K562 (cell line): ENCODE results near the gene BCL3. TPM values are rescaled to one million over a fixed set of nuclear protein-coding genes. Genes with fewer than 3 reads are reported as not detected.
A peak's percentile ranks its signal among the peaks of the same experiment; 100 is the strongest.

Experiments
- ATAC-seq: fragments of 200-7000 bp; cut with Tn5 transposase; 3 replicates; pipeline ENCODE4 v1.9.1; 2020; ENCODE audit warnings: moderate library complexity
- BruUV-seq: library from RNA; stranded (reverse); fragments of 400-500 nt; replicated peaks from 2 replicates; lab custom pipeline; 2021; lab: Mats Ljungman, UMichigan
- CTCF ChIA-PET: fragments of 300-600 bp; formaldehyde crosslinking; extraction: SDS; loops from one replicate; lab custom pipeline; 2021; ENCODE audit warnings: low intra/inter-chr PET ratio; lab: Yijun Ruan, JAX
- POLR2A ChIA-PET: fragments of 300-600, 350-650 bp; sonication (Branson Sonifier 250); formaldehyde crosslinking; extraction: SDS; loops from one replicate; lab custom pipeline; 2021; ENCODE audit warnings: antibody characterized with exemption, inconsistent platforms; lab: Yijun Ruan, JAX
- DNase-seq, 4 experiments: peaks; one replicate each; pipeline versions ENCODE4 v3.0.0 to v3.0.0-alpha.2; 2011 to 2018; ENCODE audit warnings: low spot score in 3 of 4, mixed read lengths in 3 of 4; ENCODE audit errors: extremely low read depth in 1 of 4
- FAIRE-seq: peaks from 2 replicates; lab custom pipeline; 2011; peaks lifted over from hg19 to GRCh38; lab: Jason Lieb, UNC
- H2AFZ ChIP-seq: 2 replicates; pipeline ENCODE4 v1.6.0; 2011; ENCODE audit warnings: low read depth, low read length, control low read depth, inconsistent platforms
- H3K27ac ChIP-seq: fragments of 200-600 bp; 3 replicates; pipeline ENCODE4 v1.8.0; 2011; ENCODE audit warnings: low read depth, mild to moderate bottlenecking, control low read depth, inconsistent platforms, low read length, moderate library complexity, mixed read lengths; ENCODE audit errors: extremely low read depth
- H3K27me3 ChIP-seq, 2 experiments: fragments of 300-600 bp in 1 of 2; 2 replicates in 1 of 2; 3 replicates in 1 of 2; pipeline versions ENCODE4 v1.6.0 to v1.8.0; 2011; ENCODE audit warnings: inconsistent platforms in 2 of 2, low read length in 2 of 2, mild to moderate bottlenecking in 1 of 2, mixed read lengths in 1 of 2, moderate library complexity in 1 of 2; ENCODE audit not compliant: control insufficient read depth in 2 of 2, insufficient read depth in 2 of 2
- H3K36me3 ChIP-seq: fragments of 300-600 bp; 3 replicates; pipeline ENCODE4 v1.8.0; 2011; ENCODE audit warnings: mild to moderate bottlenecking, low read length, inconsistent platforms; ENCODE audit not compliant: control insufficient read depth, insufficient read depth
- H3K4me1 ChIP-seq, 2 experiments: fragments of 200-600 bp in 1 of 2; replicated peaks in 1 of 2; 2 replicates in 1 of 2; 3 replicates in 1 of 2; pipeline versions ENCODE4 v1.5.1 to v1.8.0; 2011; ENCODE audit warnings: inconsistent platforms in 2 of 2, low read length in 2 of 2, mild to moderate bottlenecking in 1 of 2, mixed read lengths in 1 of 2, moderate library complexity in 1 of 2; ENCODE audit not compliant: control insufficient read depth in 2 of 2, insufficient read depth in 2 of 2
- H3K4me2 ChIP-seq: 2 replicates; pipeline ENCODE4 v1.6.1; 2011; ENCODE audit warnings: low read length, control low read depth, inconsistent platforms, mixed read lengths; ENCODE audit not compliant: insufficient read depth
- H3K4me3 ChIP-seq: fragments of 200-600 bp; sonication (generic), shearing (Covaris generic); 2 replicates; pipeline ENCODE4 v1.5.1; 2016; ENCODE audit warnings: control low read depth, inconsistent platforms
- H3K79me2 ChIP-seq: fragments of 200-600 bp; 3 replicates; pipeline ENCODE4 v1.8.0; 2011; ENCODE audit warnings: low read length, inconsistent platforms; ENCODE audit not compliant: control insufficient read depth, insufficient read depth
- H3K9ac ChIP-seq, 2 experiments: 2 replicates each; pipeline versions ENCODE4 v1.6.0 to v1.6.1; 2011; ENCODE audit warnings: low read depth in 2 of 2, low read length in 2 of 2, control low read depth in 1 of 2, inconsistent platforms in 1 of 2, mild to moderate bottlenecking in 1 of 2, mixed read lengths in 1 of 2; ENCODE audit not compliant: insufficient read depth in 1 of 2
- H3K9me1 ChIP-seq: one replicate; pipeline ENCODE4 v1.6.0; 2011; ENCODE audit warnings: inconsistent platforms, mild to moderate bottlenecking, low read length, moderate library complexity; ENCODE audit not compliant: control insufficient read depth, insufficient read depth
- H3K9me3 ChIP-seq: replicated peaks from 2 replicates; pipeline ENCODE4 v1.5.1; 2011; ENCODE audit warnings: low read depth, low read length, inconsistent platforms; ENCODE audit not compliant: control insufficient read depth, insufficient read depth
- H4K20me1 ChIP-seq: replicated peaks from 2 replicates; pipeline ENCODE4 v1.6.1; 2011; ENCODE audit warnings: low read length, inconsistent platforms, mixed read lengths; ENCODE audit not compliant: control insufficient read depth, insufficient read depth
- MECOM ChIP-seq: fragments of 250-450 bp; sonication (Bioruptor Pico); IDR thresholded peaks from 2 replicates; pipeline ENCODE4 v1.8.0; 2022; ENCODE audit warnings: inconsistent platforms
- ZFP36 ChIP-seq: fragments of 150-350 bp; IDR thresholded peaks from 2 replicates; pipeline ENCODE4 v1.6.1; 2018; ENCODE audit warnings: low read length, low read depth; ENCODE audit not compliant: partially characterized antibody
- WGBS: fragments of 100-300 bp; shearing (Covaris generic); methylation state at CpG from one replicate; pipeline ENCODE4 v1.1.6; 2016; ENCODE audit warnings: low coverage, mixed read lengths; ENCODE audit not compliant: insufficient coverage; ENCODE audit errors: missing lambda C conversion rate; 5-methylcytosine and 5-hydroxymethylcytosine counted together
- in situ Hi-C: fragments of 300-500 bp; cut with MboI; formaldehyde crosslinking; loops from 4 replicates; pipeline ENCODE4 v1.15.0; 2018; ENCODE audit warnings: inconsistent platforms, mixed read lengths
- intact Hi-C: fragments of 100-400 bp; cut with micrococcal nuclease; formaldehyde crosslinking; loops from 2 replicates; pipeline ENCODE4 v1.14.2; 2022
- polyA plus RNA-seq, 8 experiments: library from polyadenylated mRNA; depleted of rRNA in 4 of 8; stranded (reverse) in 5 of 8; unstranded in 3 of 8; fragments of >200 nt; fragmentation: Nextera tagmentation in 2 of 8; fragmentation: Illumina TruSeq in 1 of 8; extraction: Ambion mirVana in 2 of 8; extraction: Trizol in 1 of 8; gene quantifications; 2 replicates each; pipeline versions ENCODE4 v1.2.1 to v1.2.3, GENCODE V29; 2011 to 2014; ENCODE audit warnings: inconsistent platforms in 1 of 8, missing spikeins in 1 of 8
- total RNA-seq, 7 experiments: library from RNA; depleted of rRNA in 6 of 7; stranded (reverse); fragments of >200 nt in 6 of 7; fragmentation: Illumina TruSeq in 2 of 7; extraction: Trizol in 2 of 7; gene quantifications; 2 replicates each; pipeline versions ENCODE4 v1.2.1 to v1.2.3, GENCODE V29; 2011 to 2021; ENCODE audit warnings: low replicate concordance in 1 of 7
- TF ChIP-seq, protein P1 (sequence below), 2 experiments: fragments of 450-650 bp; IDR thresholded peaks; 2 replicates each; pipeline ENCODE4 v1.6.1; 2016

BCL3 gene
- total and polyA plus RNA-seq, 9 of the 15 experiments (the other 6 are each of a cell fraction or from before 2014, with no cell fraction given) = 0.03 to 2.4 (median 0.50) TPM; not detected in 1

GRCh38 chr19:44703336-44704078, 45.0 kb upstream of the BCL3 start:
- H2AFZ ChIP-seq = no peak overlapping the region
- no peaks in the 10 kb centered on the region for H3K36me3 ChIP-seq
- in situ Hi-C loops = no loop called here
- H3K9ac ChIP-seq = no peak overlapping the region
- CTCF ChIA-PET = no interaction called here
- H4K20me1 ChIP-seq = no peaks in the 10 kb centered on the region
- H3K4me2 ChIP-seq = no peak overlapping the region
- ATAC-seq (no peak), DNase-seq (no peak), FAIRE-seq (no peak)
- no peak overlapping the region for H3K4me3 ChIP-seq
- H3K27me3 ChIP-seq = no peaks in the 10 kb centered on the region
- H3K27ac ChIP-seq = no peak overlapping the region
- intact Hi-C loops = no loop called here
- no peaks in the 10 kb centered on the region for H3K9me1 ChIP-seq
- no peaks in the 10 kb centered on the region for H3K9me3 ChIP-seq
- TF ChIP-seq MECOM (CRISPR knock-in tag) (no peak), ZFP36 (peak; percentile 88)
- TF ChIP-seq, protein P1, sequence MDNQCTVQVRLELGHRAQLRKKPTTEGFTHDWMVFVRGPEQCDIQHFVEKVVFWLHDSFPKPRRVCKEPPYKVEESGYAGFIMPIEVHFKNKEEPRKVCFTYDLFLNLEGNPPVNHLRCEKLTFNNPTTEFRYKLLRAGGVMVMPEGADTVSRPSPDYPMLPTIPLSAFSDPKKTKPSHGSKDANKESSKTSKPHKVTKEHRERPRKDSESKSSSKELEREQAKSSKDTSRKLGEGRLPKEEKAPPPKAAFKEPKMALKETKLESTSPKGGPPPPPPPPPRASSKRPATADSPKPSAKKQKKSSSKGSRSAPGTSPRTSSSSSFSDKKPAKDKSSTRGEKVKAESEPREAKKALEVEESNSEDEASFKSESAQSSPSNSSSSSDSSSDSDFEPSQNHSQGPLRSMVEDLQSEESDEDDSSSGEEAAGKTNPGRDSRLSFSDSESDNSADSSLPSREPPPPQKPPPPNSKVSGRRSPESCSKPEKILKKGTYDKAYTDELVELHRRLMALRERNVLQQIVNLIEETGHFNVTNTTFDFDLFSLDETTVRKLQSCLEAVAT (IDR thresholded peaks at IDR 0.05) = no peak
- H3K4me1 ChIP-seq = peaks cover 0 to 21% of the 10 kb centered on the region in 2 experiments; a peak in 4 of 5 replicates
- POLR2A ChIA-PET = no interaction called here
- H3K79me2 ChIP-seq = no peaks in the 10 kb centered on the region
- BruUV-seq = no TSS peak
- 77% methylated on average over 18 of the region's 28 CpGs for WGBS
